HK-2 (cell line): ENCODE data around the gene B3GALNT2.
"Not testable (repeated sequence)": the region's sequence is repeated elsewhere in the genome, so short reads cannot be mapped to it uniquely, and the experiment has no call there.

Experiments
- DNase-seq: peaks from one replicate; pipeline ENCODE4 v3.0.0-alpha.2; 2018; ENCODE audit not compliant: unreplicated experiment

Gene B3GALNT2

GRCh38 chr1:235504122-235504493 is at the start of gene B3GALNT2:
B3GALNT2 (minus strand) TSS chr1:235504452; CDS start chr1:235504252, 200 bp downstream.
- DNase-seq, result no peak

- no peak for DNase-seq
Observed at GRCh38 chr1:235553112-235553551, 48.9 kb upstream of the B3GALNT2 start.

- no peak for DNase-seq
Observed at GRCh38 chr1:235552146-235552716, 48.0 kb upstream of the B3GALNT2 start.

GRCh38 chr1:235549351-235550139 is 45.3 kb upstream of the B3GALNT2 start:
- DNase-seq, result no peak

GRCh38 chr1:235546369-235547155 is 42.3 kb upstream of the B3GALNT2 start:
- DNase-seq, result not testable (repeated sequence)

- peak; percentile 28 for DNase-seq
Observed at GRCh38 chr1:235545292-235545930, 41.2 kb upstream of the B3GALNT2 start.

- not testable (repeated sequence) for DNase-seq
Observed at GRCh38 chr1:235542845-235543244, 38.6 kb upstream of the B3GALNT2 start.

- no peak for DNase-seq
Observed at GRCh38 chr1:235533476-235534168, 29.4 kb upstream of the B3GALNT2 start.

- no peak for DNase-seq
Observed at GRCh38 chr1:235532360-235532759, 28.1 kb upstream of the B3GALNT2 start.

- DNase-seq, result no peak
Observed at GRCh38 chr1:235527196-235527814, 23.1 kb upstream of the B3GALNT2 start.

GRCh38 chr1:235525314-235525713 is 21.1 kb upstream of the B3GALNT2 start:
- DNase-seq, result no peak

GRCh38 chr1:235516862-235517446 is 12.7 kb upstream of the B3GALNT2 start:
- DNase-seq, result no peak

GRCh38 chr1:235515844-235516512 is 11.7 kb upstream of the B3GALNT2 start:
- DNase-seq, result no peak

GRCh38 chr1:235513495-235514366 is 9.5 kb upstream of the B3GALNT2 start:
- DNase-seq, result peak; percentile 31

- DNase-seq, result no peak
Observed at GRCh38 chr1:235511470-235512240, 7.4 kb upstream of the B3GALNT2 start.

GRCh38 chr1:235510823-235511222 is 6.6 kb upstream of the B3GALNT2 start:
- no peak for DNase-seq

- DNase-seq, result no peak
Observed at GRCh38 chr1:235507623-235508022, 3.4 kb upstream of the B3GALNT2 start.

- peak; percentile 100 for DNase-seq
Observed at GRCh38 chr1:235504494-235505222, 406 bp upstream of the B3GALNT2 start.
